ENCODE data around the gene CCDC149.

The CCDC149 gene

DNA sequence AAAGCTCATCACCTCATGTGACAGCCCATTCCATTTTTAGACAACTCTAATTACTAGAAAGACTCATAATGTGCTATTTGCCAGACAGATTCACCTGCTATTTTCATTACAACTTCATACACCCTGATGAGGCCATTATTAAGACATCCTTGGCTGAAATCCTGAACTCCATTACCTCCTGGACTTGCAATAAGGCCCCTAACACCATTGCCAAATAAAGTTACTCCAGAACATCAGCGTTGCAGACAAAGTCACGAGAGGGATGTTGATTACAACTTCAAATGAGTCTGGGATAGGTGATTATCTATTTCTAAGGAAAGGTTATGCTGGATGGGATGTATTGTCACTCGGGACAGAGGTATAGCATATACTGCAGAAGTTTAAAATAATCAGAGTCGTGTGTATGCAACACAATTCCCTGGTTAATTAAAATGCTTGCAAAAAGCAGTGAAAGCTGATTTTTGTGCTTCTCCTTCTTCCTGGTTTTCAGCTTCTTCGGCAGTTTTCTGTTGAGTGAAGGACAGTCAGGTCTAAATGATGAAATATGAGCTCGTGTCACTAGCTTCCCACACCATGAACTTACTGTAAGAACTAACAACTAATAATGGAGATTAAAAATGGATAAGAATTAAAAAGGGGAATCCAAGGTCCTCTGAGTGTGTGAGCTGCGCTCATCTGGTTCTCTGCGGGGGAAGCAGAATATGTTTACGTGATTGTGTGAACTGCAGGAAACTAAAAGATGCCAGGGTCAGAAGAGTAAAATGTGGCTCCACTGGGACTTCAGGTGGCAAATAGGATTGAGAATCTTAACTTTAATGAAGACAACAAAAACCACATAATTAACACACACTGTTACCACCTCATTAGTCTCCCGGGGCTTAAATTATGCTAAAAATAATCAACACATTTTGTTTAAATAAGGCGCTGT is 135.0 kb downstream of the CCDC149 start:
- DNase-seq (ENCODE audit: low spot score), result no peak

GRCh38 chr4:24775750-24776149 is 137.1 kb downstream of the CCDC149 start:
- no peak for DNase-seq (ENCODE audit: low spot score)

DNA sequence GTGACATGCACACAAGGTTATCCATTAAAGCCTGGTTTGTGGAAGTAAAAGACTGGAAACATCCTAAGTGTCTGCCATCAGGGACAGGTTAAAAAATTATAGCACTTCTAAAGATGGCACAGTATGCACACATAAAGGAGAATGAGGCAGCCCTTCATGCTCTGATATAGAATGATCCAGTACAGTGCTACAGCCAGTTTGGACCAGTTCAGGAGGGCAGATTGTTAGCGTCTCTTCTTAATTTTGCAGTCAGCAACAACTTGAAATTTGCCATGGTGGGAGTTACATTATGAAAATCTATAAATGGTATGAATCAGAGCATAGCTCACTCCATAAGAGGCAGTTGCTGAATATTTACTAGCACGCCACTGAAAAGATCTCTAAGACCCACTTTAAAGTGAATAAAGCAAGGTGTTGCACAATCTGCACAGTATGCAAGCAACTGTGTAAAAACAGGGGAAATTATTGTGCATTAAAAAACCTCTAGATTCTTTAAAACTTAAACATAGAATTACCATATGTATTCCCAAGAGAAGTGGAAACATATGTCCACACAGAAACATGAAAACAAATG is 137.7 kb downstream of the CCDC149 start:
- DNase-seq (ENCODE audit: low spot score), result no peak

- peak; percentile 35 for DNase-seq (ENCODE audit: low spot score)
These were observed 138.4 kb downstream of the CCDC149 start for GRCh38 chr4:24774452-24774851.

GRCh38 chr4:24772952-24773351 is 139.9 kb downstream of the CCDC149 start:
- no peak for DNase-seq (ENCODE audit: low spot score)

- no peak for DNase-seq (ENCODE audit: low spot score)
These were observed 140.7 kb downstream of the CCDC149 start for GRCh38 chr4:24772061-24772705.

DNA sequence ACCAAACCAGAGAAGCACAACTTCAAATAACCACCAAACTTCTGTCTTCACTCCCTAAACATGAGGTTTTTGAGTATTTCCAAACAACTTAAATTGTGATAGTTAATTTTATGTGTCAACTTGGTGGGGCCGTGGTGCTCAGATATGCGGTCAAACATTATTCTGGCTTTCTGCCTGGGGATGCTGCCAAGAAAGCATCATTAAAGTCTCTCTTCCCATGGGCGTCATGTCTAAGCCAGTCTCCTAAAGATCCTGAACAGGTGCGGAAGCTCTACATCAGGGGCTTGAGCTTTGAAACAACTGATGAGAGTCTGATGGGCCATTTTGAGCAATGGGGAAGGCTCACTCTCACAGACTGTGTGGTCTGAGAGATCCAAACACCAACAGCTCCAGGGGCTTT is 141.6 kb downstream of the CCDC149 start:
- no peak for DNase-seq (ENCODE audit: low spot score)

GRCh38 chr4:24770667-24771066 is 142.2 kb downstream of the CCDC149 start:
- no peak for DNase-seq (ENCODE audit: low spot score)

- peak; percentile 86 for DNase-seq (ENCODE audit: low spot score)
These were observed 142.7 kb downstream of the CCDC149 start for GRCh38 chr4:24770032-24770584.

DNA sequence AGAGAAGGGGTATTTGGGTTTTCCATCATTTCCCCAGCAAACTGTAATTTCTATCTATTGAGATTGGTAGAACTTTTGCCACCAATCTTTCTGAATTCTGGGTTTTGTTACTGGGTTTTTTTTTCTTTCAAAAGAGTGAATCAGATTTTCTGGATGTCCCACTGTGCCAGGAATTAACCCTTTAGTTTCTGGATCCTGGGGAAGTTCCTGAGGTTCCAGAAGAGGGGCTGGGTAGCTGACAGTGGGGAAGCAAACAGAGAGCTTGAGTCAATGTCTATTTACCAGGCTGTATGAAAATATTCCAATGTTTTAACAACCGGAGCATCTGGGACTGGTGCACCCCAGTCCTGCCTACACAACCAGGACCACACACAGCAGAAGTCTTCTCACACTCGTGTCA is 143.3 kb downstream of the CCDC149 start:
- no peak for DNase-seq (ENCODE audit: low spot score)

DNA sequence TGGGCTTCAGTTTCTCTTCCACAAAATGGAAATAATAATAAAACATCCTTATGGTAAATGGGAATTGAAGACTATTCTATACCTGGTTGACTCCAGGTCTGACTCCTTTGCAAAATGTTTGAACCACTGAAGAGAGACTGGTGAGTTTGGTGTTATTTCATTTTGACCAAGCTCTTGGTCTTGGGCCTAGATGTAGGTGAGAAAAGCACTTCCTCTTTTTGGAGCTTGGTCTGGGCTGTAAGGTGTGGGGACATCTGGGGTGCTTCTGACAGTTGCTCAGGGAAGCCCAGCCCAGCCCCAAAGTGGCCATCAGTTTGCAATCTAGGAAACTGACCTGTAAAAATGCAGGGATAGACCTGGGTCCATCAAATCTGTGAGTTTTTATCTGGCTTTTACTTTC is 144.2 kb downstream of the CCDC149 start:
- DNase-seq (ENCODE audit: low spot score), result no peak

- no peak for DNase-seq (ENCODE audit: low spot score)
These were observed 144.8 kb downstream of the CCDC149 start for GRCh38 chr4:24768006-24768405.

- no peak for DNase-seq (ENCODE audit: low spot score)
These were observed 147.4 kb downstream of the CCDC149 start for GRCh38 chr4:24765376-24765988.

GRCh38 chr4:24764345-24764744 is 148.5 kb downstream of the CCDC149 start:
- peak; percentile 44 for DNase-seq (ENCODE audit: low spot score)

DNA sequence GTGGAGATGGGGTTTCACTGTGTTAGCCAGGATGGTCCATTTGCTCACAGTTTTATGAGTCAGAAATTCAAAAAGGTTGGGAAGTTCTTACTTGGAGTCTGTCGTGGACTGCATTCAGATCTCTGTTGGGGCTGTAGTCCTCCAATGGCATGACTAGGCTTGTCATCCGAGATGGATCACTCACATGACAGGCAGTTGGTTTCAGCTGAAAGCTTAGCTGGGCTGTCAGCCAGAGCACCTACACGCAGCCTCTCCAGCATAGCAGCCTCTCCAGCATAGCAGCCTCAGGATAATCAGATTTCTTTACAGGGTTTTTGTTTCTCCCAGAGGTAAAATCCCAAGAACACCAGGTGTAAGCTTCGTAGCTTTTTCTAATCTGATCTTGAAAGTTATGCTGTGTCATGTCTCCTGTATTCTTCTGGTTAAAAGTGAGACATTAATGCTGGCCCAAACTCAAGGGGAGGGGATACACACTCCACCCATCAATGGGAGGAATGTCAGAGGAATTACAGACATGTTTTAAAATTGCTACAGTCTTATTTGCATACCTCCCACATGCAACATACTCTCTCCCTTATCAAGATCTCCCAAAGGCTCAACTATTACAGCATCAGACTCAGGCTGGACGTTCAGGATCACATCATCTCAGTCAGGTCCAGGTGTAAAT is 149.1 kb downstream of the CCDC149 start:
- peak; percentile 95 for DNase-seq (ENCODE audit: low spot score)

Measured in kidney tubule cell (primary cell).